DMS 273 (cell line): ENCODE results near the gene TSSK3.
"Not testable (repeated sequence)": the region's sequence is repeated elsewhere in the genome, so short reads cannot be mapped to it uniquely, and the experiment has no call there.

ENCODE experiments used
- DNase-seq: peaks from one replicate; lab custom pipeline; 2025; ENCODE audit not compliant: unreplicated experiment; lab: John Stamatoyannopoulos, UW

TSSK3 gene

DNA sequence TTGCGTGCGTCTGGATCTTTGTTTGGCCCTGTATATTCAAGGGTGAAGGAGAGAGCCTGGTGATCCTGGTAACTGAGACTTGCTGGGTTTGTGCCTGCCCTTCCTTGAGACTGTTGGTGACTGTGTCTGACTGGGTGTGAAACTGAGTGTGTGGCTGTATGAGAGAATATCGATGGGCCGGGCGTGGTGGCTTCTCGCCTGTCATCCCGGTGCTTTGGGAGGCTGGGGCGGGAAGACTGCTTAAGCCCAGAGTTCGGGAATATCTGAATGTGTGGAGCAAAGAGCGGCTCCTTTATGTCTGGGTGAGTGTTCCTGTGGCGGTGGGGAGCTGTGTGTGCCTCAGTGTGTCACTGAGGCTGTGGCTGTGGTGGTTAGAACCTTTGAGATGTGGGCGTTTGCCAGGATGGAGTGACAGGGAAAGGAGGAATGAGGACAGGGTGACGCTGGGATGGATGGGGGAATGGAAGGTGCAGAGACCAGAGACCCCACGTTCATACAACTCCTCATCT, 23.6 kb upstream of the TSSK3 start:
- no peak for DNase-seq

DNA sequence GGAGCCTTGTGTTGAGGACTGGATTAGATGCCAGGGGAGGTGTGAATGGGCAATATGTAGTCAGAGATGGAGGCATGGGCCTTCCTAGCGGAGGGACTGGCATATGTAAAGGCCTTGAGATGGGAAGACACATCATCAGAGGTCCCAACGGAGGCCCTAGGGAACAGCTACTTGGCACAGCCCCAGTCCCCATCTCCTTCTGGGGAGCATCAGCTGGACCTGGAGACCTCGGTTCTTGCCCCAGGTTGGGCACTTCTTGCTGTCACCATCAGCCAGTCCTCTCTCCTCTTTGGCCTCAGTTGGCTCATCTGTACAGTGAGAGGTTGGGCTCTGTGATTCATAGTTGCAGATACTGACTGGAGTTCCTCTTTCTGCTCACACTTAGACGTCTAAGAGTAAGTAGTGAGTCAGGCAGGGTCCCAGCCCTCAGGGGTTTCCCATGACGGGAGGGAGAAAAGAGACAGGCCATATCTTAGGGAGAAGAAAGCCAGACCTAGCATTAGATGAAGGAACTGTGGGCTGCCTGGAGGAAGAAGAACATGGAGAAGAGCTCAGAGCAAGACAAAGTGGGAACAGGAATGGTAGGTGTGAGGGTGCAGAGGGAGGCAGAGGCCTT, 22.9 kb upstream of the TSSK3 start:
- no peak for DNase-seq

DNA sequence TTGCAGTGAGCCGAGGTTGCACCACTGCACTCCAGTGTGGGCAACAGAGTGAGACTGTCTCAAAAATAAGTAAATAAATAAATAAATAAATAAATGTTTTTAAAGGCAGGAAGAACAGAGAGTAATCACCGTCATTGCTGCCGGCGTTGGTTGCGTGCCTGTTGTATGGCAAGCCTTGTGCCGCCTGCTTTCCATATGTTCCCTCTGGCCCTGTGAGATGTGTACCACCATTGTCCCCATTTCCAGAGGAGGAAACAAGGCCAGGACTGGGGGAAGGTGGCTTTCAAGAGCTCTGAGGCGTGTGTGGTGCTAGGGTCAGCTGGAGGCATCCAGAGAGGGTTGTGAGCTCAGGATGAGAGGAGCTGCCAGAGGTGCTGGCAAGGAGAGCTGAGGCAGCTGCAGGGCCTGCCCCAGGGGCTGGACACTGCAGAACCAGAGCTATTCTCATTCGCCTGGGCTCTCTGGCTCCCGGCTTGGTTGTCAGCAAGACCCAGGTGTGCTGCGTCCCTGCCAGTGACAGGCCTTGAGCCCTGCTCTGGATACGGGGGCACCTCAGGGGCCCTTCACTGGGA, 21.1 kb upstream of the TSSK3 start:
- DNase-seq = no peak

DNA sequence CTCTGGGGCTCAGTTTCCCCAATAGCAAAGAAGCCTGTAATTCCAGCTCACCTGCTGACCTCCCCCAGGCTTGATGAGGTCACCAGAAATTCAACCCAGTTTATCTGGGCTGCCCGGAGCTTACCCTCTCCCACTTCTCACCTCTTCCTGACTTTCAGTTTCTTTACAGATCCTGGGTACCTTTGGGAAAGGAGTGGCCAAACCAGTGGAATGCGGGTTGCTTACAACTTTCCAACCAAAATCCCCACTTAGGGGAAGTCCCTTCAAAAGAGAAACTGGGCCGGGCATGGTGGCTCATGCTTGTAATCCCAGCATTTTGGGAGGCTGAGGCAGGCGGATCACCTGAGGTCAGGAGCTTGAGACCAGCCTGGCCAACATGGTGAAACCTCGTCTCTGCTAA, 20.4 kb upstream of the TSSK3 start:
- no peak for DNase-seq

DNA sequence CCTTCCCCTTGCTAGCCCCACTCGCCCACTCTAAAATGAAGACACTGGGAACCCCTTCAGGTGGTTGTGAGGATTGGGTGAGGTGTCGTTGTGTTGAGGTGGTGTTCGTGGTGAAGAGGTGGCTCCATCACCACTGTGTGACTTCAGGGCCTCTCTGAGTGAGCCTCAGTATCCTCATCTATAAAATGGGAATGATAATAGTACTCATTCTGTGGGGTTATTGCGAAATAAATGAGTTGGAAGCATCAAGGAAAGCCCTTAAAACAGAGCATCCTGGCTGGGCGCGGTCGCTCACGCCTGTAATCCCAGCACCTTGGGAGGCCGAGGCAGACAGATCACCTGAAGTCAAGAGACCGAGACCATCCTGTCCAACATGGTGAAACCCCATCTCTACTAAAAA, 19.6 kb upstream of the TSSK3 start:
- no peak for DNase-seq

DNA sequence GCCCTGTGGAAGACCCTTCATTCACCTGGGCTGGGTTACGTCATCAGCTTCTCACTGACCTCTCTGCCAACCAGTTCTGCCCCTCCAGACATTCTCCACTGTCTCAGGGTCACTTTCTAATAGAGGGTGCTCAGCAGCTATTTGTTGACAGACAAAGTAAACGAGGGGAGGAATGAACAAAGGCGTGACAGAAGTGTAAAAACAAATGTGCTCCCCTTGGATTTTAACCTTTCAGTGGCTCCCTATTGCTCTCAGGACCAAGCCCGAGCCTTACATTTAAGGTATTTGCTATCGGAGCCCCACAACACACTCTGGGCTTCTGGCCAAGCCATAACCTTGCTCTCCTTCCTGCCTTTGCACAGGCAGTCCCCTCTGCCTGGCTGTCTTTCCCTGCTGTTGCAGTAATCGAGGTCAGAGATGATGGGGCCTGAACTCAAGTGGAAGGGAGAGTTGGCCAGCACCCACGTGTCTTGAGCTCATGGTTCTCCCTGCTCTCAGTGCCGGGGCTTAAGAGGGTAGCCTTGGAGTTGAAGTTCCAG, 17.0 kb upstream of the TSSK3 start:
- DNase-seq = peak; percentile 28

DNA sequence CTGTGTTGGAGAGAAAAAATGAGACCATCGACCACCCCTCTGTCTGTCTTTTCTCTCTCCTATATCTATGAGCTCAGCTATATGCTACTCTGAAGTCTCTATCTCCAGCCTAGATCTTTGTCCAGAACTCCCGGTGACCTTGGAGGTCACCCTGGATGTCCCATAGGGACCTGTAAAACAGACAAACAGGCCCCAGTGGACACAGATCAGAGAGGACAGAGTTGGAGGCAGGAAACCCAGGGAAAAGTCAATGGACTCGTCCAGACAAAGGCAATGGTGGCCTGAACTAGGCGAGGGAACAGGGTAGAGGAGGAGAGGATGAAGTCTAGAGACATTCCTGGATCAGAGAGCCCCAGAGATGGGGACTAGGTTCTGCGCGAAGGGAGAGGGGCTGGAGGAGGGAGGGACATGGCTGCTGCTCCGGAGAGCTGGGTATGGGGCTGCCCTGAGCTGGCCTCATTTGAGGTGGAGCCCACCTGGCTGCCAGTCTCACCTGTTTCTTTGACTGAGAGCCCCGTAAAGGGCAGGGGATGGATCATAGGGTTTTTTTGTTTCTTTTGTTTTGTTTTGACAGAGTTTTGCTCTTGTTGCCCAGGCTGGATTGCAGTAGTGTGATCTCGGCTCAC, 15.7 kb upstream of the TSSK3 start:
- DNase-seq = no peak

DNA sequence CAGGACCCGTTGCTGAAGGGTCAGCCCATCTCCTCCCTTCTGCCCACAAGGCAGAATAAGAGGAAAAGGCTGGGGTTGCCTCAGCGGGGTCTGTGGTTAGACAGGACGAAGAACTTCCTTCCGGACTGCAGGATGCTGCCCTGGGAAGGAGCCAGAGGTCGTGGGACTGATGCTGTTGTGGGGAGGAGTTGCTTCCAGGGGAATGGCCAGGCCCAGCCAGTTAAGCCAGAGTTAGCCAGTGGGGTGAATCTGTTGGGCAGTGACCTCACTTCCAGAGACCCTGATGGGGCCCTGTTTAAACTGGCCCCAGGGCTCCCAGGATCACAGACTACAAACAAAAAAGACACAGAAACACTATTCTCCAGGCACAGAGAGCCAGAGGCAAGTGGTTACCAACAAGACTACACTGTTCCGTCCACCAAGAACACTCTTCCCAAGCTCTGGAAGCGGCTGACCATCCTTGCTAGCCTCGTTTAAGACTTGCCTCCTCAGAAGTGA, 13.1 kb upstream of the TSSK3 start:
- no peak for DNase-seq

DNA sequence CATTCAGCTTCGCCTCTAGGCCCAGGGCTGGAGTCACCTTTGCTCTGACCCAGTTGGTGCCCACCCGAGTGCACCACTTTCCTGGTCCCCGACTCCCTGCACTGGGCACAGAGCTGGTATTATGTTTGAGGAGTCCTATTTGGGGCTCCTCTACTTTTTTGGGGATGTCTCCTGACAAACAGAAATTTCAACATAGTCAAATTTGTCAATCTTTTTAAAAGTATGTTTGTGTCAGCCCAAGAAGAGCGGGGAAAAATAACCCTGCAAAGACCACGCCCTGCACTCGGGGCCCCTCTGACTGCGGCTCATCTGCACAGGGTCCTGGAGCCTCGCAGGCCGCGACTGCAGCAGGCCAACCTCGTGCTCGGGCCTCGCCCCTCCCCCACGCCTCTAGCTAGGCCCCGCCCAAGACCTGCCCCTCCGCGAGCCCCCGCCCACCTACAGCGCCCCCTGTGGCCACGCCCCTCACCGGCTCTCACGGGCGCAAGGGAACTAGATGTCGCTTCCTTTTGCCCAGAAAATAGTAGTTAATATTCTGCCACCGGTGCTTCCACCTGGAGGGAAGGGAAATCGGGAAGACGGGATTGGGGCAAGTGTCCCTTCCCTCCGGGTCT, 11.4 kb upstream of the TSSK3 start:
- DNase-seq = peak; percentile 92

DNA sequence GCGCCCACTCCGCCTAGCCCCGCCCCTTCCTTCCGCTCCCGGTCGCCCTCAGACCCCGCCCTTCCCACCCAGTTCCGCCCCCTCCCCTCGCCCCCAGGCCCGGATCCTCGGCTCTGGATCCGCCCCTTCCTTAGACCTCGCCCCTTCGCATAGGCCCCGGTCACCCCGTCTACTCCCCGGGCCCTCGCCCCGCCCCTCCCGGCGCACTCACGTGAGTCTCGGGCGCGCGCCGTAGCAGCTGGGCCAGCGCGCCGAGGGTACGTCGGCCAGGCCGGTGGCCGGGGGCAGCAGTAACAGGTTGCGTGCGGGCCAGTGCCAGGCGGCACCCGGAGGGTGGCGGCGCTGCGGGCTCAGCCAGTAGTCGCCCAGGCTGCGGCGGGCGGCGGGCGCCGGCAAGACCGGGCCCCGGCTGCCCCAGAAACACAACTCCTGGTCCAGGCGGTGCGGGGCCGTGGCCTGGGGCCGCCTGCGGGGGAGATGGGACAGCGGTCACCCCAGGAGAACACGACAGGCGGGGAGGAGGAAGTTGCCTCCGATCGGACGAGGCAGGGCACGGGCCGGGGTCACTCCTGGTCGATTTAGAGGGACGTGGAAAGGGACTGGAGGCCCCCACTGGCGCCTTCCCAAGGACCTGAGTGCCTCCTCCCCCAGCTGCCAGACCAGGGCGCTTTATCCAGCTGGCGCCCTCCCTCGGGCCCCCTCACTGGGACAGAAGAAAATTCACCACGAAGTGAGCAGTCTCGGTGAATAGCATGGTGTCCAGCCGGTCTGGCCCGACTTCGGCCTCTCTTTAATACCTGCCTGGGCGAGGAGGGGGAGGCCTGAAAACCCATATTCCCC, 10.7 kb upstream of the TSSK3 start:
- peak; percentile 99 for DNase-seq

DNA sequence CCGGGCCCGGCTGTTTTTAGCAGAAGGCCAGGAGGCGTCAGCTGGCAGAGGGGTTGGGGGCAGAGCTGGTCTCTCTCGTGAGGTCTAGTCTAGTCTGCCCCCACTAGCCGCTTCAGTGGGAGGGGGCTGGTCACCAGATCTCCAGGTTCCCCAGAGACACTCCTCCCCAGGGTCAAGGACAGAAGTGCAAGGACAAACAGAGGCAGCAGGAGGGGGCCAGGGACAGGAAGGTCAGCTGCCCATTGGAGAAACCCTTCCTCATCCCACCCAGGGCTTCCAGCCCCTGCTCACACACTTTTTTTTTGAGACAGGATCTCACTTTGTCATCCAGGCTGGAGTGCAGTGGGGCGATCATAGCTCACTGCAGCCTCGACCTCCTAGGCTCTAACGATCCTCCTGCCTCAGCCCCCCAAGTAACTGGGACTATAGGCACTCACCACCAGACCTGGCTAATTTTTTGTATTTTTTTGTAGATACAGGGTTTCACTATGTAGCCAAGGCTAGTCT, 10.0 kb upstream of the TSSK3 start:
- DNase-seq = no peak

DNA sequence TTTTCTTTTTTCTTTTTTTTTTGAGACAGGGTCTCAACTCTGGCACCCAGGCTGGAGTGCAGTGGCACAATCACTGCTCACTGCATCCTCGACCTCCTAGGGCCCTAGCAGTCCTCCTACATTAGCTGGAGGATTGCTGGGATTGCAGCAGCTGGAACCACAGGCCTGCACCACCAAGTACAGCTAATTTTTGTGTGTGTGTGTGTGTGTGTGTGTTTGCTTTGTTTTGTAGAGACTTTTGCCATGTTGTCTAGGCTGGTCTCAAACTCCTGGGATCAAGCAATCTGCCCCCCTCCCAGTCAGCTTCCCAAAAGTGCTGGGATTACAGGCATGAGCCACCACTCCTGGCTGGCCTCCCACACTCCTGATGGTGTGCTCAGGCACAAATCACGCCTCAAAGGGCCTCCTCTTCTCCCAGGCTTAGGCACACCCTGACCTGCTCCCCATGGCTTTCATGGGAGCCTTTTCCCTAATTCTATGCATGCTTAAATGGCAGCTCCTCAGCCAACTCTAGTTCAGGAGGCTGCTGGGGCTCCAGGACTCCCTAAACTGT, 9.4 kb upstream of the TSSK3 start:
- peak; percentile 41 for DNase-seq

DNA sequence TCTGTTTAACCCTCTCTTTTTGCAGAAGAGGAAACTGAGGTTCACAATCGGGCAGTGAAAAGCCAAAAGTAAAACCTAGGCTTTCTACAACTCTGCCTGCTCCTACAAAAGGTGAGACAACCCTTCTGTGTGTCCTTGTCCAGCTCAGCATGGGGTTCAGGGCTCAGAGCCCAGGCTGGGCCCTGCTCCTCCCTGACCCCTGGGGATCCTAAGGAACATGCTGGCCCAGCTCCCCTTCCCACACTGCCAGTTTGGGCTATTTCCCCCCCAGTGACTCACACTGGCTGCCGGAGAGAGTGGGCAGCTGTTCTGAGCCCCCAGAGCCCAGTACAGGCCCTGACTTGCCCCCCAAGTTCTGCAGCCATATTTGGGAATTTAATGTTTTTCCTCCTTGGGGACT, 8.9 kb upstream of the TSSK3 start:
- DNase-seq = peak; percentile 53

DNA sequence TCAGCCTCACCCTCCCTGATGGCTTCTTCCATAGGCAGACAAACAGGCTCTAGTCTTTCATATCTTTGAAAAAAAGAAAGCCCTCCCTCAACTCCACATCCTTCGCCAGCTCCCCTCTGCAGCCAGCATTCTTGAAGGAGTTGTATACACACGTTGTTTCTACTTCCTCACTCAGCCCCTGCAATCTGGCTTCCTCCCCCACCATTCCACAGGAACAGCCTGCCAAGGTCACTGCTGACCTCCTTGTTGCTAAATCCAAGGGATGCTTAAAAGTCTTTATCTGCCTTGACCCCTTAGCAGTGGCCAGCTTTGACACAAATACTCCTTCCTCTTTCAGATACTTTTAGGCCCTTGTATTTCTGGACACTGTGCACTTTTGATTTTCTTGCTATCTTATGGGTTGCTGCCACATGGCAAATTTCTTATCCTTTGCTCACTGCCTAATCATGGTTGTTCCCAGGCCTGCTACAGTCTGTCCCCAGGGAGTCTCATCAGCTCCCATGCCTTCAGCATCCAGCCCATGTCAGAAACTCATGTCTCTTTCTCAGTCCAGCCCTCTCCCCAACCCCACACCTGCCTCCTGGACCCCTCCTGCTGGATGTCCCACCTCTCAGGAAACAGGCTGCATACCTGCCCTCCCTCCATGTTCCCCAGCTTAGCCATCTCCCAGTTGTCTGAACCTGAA, 8.3 kb upstream of the TSSK3 start:
- DNase-seq = peak; percentile 53

DNA sequence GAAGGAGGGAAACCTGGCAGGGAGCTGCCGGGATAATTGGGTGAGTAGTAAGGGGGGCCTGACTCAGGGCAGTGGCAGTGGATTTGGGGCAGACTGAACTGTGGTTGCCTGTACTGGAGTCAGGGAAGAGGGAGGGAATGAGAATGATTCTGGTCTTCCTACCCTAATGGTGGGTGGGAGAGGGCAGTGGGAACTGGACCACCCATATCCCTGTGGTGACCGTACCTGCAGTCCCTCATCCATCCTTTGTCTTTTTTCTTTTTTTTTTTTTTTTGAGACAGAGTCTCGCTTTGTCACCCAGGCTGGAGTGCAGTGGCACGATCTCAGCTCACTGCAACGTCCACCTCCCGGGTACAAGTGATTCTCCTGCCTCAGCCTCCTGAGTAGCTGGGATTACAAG, 6.6 kb upstream of the TSSK3 start:
- not testable (repeated sequence) for DNase-seq

DNA sequence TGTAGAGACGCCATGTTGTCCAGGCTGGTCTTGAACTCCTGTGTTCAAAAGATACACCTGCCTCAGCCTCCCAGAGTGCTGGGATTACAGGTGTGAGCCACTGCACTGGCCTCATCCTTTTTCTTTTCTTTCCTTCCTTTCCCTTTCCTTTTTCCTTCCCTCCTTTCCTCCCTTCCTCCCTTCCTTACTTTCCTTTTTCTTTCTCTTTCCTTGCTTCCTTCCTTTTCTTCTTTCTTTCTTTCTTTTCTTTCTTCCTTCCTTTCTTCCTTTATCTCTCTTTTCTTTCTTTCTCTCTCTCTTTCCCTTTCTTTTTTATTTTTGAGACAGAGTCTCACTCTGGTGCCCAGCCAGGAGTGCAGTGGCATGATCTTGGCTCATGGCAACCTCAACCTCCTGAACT, 5.9 kb upstream of the TSSK3 start:
- DNase-seq = no peak

DNA sequence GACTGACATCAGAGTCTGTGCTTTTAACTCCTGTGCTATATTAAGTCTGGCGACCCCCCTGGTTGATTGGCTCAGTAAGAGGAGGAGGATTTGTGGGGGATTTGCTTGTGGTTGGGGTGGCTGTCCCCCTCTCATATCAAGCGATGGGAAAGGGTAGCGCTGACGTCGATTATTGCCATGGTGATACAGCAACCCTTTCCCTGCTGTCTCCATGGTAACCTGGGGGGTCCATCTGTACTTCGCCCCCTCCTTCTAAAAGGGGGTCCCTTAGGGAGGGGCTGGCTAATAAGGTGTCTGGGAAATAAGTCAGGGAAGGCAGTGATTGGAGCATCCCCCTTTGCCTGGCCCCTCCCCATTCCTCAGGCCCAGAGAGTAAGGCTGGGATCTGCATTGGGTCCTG, 4.7 kb upstream of the TSSK3 start:
- peak; percentile 36 for DNase-seq

DNA sequence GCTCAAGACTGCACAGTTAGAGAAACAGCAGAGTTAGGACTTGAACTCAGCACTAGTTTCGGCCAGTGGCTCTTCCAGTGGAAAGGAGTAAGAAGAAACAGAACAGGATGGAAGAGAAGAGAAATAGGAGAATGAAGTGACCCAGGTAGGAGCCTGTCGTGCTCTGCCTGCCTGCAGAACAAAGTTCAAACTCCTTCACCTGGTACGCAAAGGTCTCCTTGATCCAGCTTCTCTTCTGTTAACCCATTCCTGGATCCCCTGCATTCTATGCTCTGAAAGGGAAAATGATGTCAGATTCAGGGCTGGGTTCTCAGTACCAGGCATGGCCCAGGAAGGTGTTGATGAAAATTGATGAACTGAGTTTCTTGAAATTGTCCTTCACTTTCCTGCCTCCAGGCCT, 3.9 kb upstream of the TSSK3 start:
- no peak for DNase-seq

DNA sequence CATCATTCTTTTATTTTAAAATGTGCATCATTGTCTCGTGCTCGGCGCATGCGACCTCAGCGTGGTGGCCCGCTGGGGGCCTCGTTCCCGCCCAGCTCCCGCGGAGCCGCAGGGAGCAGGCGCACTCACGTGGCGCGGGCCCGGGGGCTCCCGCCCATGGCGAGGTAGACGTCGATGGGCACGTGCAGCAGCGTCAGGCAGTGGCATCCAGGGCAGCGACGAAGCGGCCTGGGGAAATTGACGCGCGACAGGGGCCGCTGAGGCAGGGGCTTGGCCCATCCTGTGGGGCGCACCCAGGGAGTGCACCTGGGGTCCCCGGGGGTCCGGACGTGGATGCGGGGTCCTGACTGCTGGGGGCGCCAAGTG, 1.0 kb upstream of the TSSK3 start:
- DNase-seq = no peak
